ENCODE results near the gene ROBO1. TPM values are rescaled to one million over a fixed set of nuclear protein-coding genes. Genes with fewer than 3 reads are reported as not detected.

The ROBO1 gene
- polyA plus RNA-seq, 1 donor (not counting 4 experiments of a cell fraction or from before 2014, with no cell fraction given) = 27.1 TPM

DNA sequence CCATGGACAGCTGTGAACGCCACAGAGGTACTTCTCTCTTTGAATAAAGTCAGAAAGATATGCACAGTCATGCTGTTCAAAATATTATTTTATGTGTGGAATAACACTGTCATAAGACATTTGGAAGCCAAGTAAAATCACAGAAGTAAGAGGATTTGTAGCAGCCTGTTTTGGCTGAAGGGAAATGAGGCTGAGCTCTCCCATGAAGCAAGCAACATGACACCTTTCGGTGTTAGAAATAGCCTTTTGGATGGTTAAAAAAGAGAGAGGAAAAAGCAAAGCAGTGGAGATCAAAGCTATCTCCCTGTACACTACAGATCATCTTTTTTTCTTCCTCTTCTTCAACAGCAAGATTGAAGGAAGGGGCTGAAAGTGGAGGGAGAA, 755.3 kb downstream of the ROBO1 start:
- Histone ChIP-seq H3K79me2 (ENCODE audit: control insufficient read depth, insufficient read depth, low read length) (peaks cover 82% of the 10 kb centered on the region), H2AFZ (ENCODE audit: control insufficient read depth, low read length) (no peak overlapping the region), H3K27me3 (ENCODE audit: control insufficient read depth, extremely low read depth, insufficient read depth, low read length) (no peaks in the 10 kb centered on the region), H3K4me2 (ENCODE audit: control insufficient read depth, extremely low read depth, insufficient read depth, low read depth, low read length) (no peak overlapping the region), H3K9me3 (ENCODE audit: control insufficient read depth, low read depth, low read length) (no peaks in the 10 kb centered on the region), H3K9ac (ENCODE audit: control insufficient read depth, extremely low read depth, insufficient read depth, low read length) (no peak overlapping the region), H4K20me1 (ENCODE audit: control insufficient read depth, extremely low read depth, insufficient read depth, low read length) (no peaks in the 10 kb centered on the region), H3K4me1 (ENCODE audit: control insufficient read depth, extremely low read depth, insufficient read depth, low read length) (peaks cover 14% of the 10 kb centered on the region), H3K9me1 (ENCODE audit: control insufficient read depth, extremely low read depth, insufficient read depth, low read length) (no peaks in the 10 kb centered on the region), H3K27ac (ENCODE audit: control insufficient read depth, insufficient read depth, low read length) (no peak overlapping the region), H3K4me3 (ENCODE audit: control insufficient read depth in 2 of 3, extremely low read depth in 1 of 3, insufficient read depth in 2 of 3, low read depth in 1 of 3, low read length in 3 of 3) (no peak overlapping the region), H3K36me3 (ENCODE audit: control insufficient read depth in 2 of 2, extremely low read depth in 1 of 2, insufficient read depth in 2 of 2, low read length in 2 of 2) (no peaks in the 10 kb centered on the region)
- no peak for TF ChIP-seq EZH2 (IDR thresholded peaks at IDR 0.05; ENCODE audit: low read length)
- TF ChIP-seq, protein P1, sequence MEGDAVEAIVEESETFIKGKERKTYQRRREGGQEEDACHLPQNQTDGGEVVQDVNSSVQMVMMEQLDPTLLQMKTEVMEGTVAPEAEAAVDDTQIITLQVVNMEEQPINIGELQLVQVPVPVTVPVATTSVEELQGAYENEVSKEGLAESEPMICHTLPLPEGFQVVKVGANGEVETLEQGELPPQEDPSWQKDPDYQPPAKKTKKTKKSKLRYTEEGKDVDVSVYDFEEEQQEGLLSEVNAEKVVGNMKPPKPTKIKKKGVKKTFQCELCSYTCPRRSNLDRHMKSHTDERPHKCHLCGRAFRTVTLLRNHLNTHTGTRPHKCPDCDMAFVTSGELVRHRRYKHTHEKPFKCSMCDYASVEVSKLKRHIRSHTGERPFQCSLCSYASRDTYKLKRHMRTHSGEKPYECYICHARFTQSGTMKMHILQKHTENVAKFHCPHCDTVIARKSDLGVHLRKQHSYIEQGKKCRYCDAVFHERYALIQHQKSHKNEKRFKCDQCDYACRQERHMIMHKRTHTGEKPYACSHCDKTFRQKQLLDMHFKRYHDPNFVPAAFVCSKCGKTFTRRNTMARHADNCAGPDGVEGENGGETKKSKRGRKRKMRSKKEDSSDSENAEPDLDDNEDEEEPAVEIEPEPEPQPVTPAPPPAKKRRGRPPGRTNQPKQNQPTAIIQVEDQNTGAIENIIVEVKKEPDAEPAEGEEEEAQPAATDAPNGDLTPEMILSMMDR (optimal IDR thresholded peaks at IDR 0.05 in 1 of 3, IDR thresholded peaks at IDR 0.05 in 1 of 3, conservative IDR thresholded peaks at IDR 0.05 in 1 of 3; ENCODE audit: extremely low read depth in 1 of 3, insufficient read depth in 2 of 3, low read length in 3 of 3) = no peak
- dilution Hi-C loops (cut with MboI; ENCODE audit: extremely low pct_ligation_motif_present, low sequenced_read_pairs) = no loop called here
- no peak for DNase-seq (ENCODE audit: low read depth, low spot score)
- no peak for FAIRE-seq

DNA sequence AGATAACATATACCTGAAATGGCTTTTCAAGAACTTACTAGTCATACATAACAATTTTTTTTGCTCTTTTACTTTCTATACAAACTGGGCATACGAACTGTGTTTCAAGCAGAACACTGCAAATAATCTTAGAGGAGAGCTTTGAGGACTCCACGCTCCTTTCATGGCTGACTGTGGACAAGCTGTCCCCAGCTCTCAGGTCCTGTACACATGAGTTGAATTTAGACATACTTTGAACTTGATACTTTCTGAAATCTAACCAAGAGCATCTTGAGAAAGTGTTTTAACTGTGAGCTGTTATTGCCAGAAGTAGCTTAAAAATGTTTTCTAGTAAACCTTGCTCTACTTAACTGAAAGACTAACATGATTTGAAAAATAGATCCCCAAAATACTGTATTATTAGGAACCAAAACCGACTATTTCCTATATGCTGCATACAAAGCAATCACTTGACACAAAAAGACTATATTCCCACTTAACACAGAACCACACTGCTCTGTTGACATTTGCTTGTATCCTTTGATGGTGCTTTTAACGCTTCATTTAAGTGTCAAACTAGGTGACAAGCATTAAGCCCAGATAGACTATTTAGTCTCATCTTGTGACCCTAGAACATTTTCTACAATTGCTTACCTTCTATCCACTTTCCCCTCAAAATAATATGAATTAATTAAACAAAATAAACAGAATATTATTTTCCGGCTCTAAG, 755.8 kb downstream of the ROBO1 start:
- no peaks in the 10 kb centered on the region for H3K9me1 ChIP-seq (ENCODE audit: control insufficient read depth, extremely low read depth, insufficient read depth, low read length)
- H3K79me2 ChIP-seq (ENCODE audit: control insufficient read depth, insufficient read depth, low read length) = peaks cover 80% of the 10 kb centered on the region
- no peaks in the 10 kb centered on the region for H3K36me3 ChIP-seq (ENCODE audit: control insufficient read depth in 2 of 2, extremely low read depth in 1 of 2, insufficient read depth in 2 of 2, low read length in 2 of 2)
- no peak overlapping the region for H2AFZ ChIP-seq (ENCODE audit: control insufficient read depth, low read length)
- DNase-seq (ENCODE audit: low read depth, low spot score) (no peak), FAIRE-seq (no peak)
- H3K9ac ChIP-seq (ENCODE audit: control insufficient read depth, extremely low read depth, insufficient read depth, low read length) = no peak overlapping the region
- no peak for TF ChIP-seq EZH2 (IDR thresholded peaks at IDR 0.05; ENCODE audit: low read length)
- TF ChIP-seq, protein P1 (optimal IDR thresholded peaks at IDR 0.05 in 1 of 3, IDR thresholded peaks at IDR 0.05 in 1 of 3, conservative IDR thresholded peaks at IDR 0.05 in 1 of 3; ENCODE audit: extremely low read depth in 1 of 3, insufficient read depth in 2 of 3, low read length in 3 of 3) = no peak
- H3K4me3 ChIP-seq (ENCODE audit: control insufficient read depth in 2 of 3, extremely low read depth in 1 of 3, insufficient read depth in 2 of 3, low read depth in 1 of 3, low read length in 3 of 3) = no peak overlapping the region
- no peak overlapping the region for H3K27ac ChIP-seq (ENCODE audit: control insufficient read depth, insufficient read depth, low read length)
- H4K20me1 ChIP-seq (ENCODE audit: control insufficient read depth, extremely low read depth, insufficient read depth, low read length) = no peaks in the 10 kb centered on the region
- H3K27me3 ChIP-seq (ENCODE audit: control insufficient read depth, extremely low read depth, insufficient read depth, low read length) = no peaks in the 10 kb centered on the region
- H3K4me2 ChIP-seq (ENCODE audit: control insufficient read depth, extremely low read depth, insufficient read depth, low read depth, low read length) = no peak overlapping the region
- dilution Hi-C loops (cut with MboI; ENCODE audit: extremely low pct_ligation_motif_present, low sequenced_read_pairs) = no loop called here
- H3K4me1 ChIP-seq (ENCODE audit: control insufficient read depth, extremely low read depth, insufficient read depth, low read length) = peaks cover 14% of the 10 kb centered on the region
- no peaks in the 10 kb centered on the region for H3K9me3 ChIP-seq (ENCODE audit: control insufficient read depth, low read depth, low read length)
